HT1080 (cell line): ENCODE data around the gene NUCKS1. TPM values are rescaled to one million over a fixed set of nuclear protein-coding genes. Genes with fewer than 3 reads are reported as not detected.
A peak's percentile ranks its signal among the peaks of the same experiment; 100 is the strongest.

Source experiments
- DNase-seq: peaks from one replicate; pipeline ENCODE4 v3.0.0-alpha.2; 2015; ENCODE audit warnings: low read depth
- polyA plus RNA-seq, 2 experiments: library from polyadenylated mRNA; depleted of rRNA; stranded (reverse); fragments of >200 nt; gene quantifications; 2 replicates each; pipeline ENCODE4 v1.2.3, GENCODE V29; 2015
- total RNA-seq: library from RNA; depleted of rRNA; stranded (reverse); fragments of >200 nt; shearing (Covaris generic); gene quantifications from 2 replicates; pipeline ENCODE4 v1.2.3, GENCODE V29; 2014; rRNA removed

NUCKS1 gene
- 123 and 147 TPM in 2 replicates for total RNA-seq
- 97.5 and 123 TPM in 2 replicates for polyA plus RNA-seq (2015; cell fraction: cytosol; rRNA removed)
- 86.4 and 102 TPM in 2 replicates for polyA plus RNA-seq (2015; cell fraction: nucleus; rRNA removed)

- DNase-seq: peak; percentile 99
Observed at GRCh38 chr1:205750138-205751035, at the start of gene NUCKS1. NUCKS1 (minus strand) TSS chr1:205750182; CDS start chr1:205749973, 209 bp downstream.

- DNase-seq: no peak
Observed at GRCh38 chr1:205798577-205798976, 48.6 kb upstream of the NUCKS1 start.

- no peak for DNase-seq
Observed at GRCh38 chr1:205797168-205797567, 47.2 kb upstream of the NUCKS1 start.

GRCh38 chr1:205794011-205794730 is 44.2 kb upstream of the NUCKS1 start:
- no peak for DNase-seq

- DNase-seq: no peak
Observed at GRCh38 chr1:205792961-205793673, 43.1 kb upstream of the NUCKS1 start.

- no peak for DNase-seq
Observed at GRCh38 chr1:205792481-205792881, 42.5 kb upstream of the NUCKS1 start.

- peak; percentile 44 for DNase-seq
Observed at GRCh38 chr1:205791568-205792180, 41.7 kb upstream of the NUCKS1 start.

GRCh38 chr1:205787287-205787916 is 37.4 kb upstream of the NUCKS1 start:
- DNase-seq: no peak

- no peak for DNase-seq
Observed at GRCh38 chr1:205786601-205787000, 36.6 kb upstream of the NUCKS1 start.

- DNase-seq: no peak
Observed at GRCh38 chr1:205785446-205785845, 35.5 kb upstream of the NUCKS1 start.

GRCh38 chr1:205783904-205784303 is 33.9 kb upstream of the NUCKS1 start:
- no peak for DNase-seq

GRCh38 chr1:205783433-205783795 is 33.4 kb upstream of the NUCKS1 start:
- DNase-seq: no peak

- DNase-seq: no peak
Observed at GRCh38 chr1:205782627-205783432, 32.8 kb upstream of the NUCKS1 start.

GRCh38 chr1:205780335-205780734 is 30.4 kb upstream of the NUCKS1 start:
- no peak for DNase-seq

GRCh38 chr1:205777994-205778393 is 28.0 kb upstream of the NUCKS1 start:
- no peak for DNase-seq

GRCh38 chr1:205775717-205776056 is 25.7 kb upstream of the NUCKS1 start:
- DNase-seq: no peak

- DNase-seq: peak; percentile 78
Observed at GRCh38 chr1:205775015-205775716, 25.2 kb upstream of the NUCKS1 start, which contains the start of gene RAB29. RAB29 (minus strand) TSS chr1:205775482; CDS start chr1:205774956, 526 bp downstream.

GRCh38 chr1:205774198-205775014 is 24.4 kb upstream of the NUCKS1 start:
- DNase-seq: no peak
